ENCODE results near the gene SLC25A13.
A peak's percentile ranks its signal among the peaks of the same experiment; 100 is the strongest.

SLC25A13 gene

DNA sequence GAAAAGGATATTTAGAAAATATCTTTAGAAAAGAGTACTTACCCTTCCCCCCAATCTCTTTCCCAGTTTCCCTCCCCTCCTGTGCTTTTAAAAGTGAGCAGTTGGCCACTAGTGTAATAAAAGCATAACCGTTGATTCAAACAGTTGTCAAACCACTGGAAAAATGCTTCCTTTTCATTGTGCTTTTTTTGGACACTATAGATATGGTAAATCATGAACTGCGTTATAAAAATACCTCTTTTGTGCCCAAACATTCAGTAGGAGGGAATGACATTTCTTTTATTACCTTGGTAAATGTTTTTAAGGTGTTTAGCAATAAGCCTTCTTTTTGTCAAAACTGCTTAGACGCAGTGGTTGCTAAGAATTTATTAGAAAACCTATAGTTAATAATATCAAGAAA, 232.4 kb downstream of the SLC25A13 start:
- no peak for DNase-seq (ENCODE audit: low spot score)

DNA sequence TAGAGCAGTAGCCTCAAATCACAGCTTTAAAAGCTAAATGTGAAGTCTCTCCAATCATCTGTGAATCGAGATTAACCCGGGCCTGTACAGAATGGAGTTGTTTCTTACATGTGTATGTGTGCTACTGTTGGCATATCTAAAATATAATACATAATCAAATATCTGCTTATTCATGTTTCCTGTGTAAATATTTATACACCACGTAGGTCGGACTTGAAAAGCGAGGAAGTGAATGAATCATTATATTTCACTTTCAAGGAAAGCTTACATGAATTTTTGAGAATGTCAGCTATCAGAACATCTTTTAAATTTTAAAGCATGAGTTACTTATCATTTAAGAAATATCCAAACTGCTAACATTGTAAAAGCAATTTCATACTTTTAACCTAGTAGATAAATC, 233.3 kb downstream of the SLC25A13 start:
- DNase-seq (ENCODE audit: low spot score) = no peak

DNA sequence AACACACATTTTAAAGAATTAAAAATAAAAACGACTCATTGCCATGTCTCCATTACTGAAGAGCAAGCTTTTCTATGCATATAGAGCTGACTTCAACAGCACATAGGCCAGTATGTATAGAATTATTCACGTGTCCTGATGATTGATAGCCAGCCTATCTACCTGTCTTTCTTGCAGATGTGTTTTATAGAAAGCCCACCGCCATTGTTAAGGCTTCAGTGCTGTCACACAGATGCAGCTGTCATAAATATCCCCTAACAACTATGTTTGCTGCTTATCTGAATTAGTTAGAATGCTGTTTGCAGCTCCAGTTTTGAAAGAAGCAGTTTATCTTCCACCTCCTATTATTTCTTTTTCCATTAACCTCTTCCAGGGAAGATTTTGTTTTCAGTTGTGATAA, 235.9 kb downstream of the SLC25A13 start:
- DNase-seq (ENCODE audit: low spot score) = no peak

DNA sequence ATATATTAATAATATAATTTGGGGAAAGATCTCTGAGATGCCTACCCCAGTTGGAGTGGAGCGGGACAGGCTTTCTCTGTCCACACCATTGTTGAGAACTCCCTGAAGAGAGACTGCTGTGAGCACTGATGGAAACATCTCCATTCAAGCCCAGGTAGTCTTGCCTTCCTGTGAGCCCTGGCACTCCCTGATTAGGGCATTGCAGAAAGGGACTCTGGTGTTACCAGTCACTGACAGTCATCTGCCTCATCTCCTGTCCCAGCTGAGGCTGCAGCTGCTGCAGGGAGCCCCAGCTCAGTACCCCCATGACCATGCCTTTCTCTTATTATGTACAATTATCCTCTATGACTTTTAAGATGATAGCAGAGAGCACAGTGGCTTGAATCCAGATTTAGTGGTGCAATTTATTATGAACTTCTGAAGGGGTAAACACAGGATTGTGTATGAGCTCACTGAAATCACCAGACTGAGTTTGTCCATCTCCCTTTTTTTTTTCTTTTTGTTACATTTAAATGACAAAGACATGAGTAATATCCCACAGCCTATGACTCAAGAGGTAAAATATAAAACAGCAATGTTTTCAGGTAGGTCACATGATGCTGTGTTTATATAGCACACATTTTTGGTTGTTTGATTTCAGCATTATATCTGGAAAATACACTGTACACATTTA, 236.9 kb downstream of the SLC25A13 start:
- DNase-seq (ENCODE audit: low spot score) = peak; percentile 23

DNA sequence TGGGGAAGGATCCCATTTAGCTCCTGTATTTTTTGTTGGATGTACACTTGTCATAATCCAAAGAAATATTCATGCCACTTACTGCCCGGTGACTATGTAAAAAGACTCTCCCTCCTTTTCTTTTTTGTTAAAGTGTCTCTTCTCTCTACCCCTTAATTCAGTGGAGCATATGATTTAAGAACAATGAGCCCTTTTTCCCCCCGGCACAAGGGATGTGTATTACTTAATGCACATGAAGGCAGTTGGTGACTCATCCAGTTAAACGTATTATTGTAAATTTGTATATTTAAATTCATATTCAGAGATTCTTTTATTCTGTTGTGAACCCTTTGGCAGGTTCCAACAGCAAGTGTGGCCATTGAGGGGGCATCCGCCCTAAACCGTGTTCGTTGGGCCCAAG, 241.9 kb downstream of the SLC25A13 start:
- peak; percentile 87 for DNase-seq (ENCODE audit: low spot score)

DNA sequence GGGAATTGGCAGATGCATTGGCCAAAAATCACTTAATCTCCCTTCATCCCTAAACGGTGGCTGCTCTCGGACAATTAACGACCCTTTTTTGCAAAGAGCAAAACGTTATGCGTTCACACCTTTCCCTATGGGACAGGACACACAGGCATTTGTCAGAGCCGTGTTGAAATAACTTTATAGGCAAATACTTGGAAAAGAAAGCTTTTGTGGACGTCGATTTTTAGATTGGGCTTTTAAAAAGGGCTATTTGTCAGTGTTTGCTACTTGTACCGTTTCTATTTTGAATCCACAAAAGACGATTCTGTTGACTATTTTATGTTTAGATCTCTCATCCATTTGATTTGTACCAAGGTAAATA, 245.6 kb downstream of the SLC25A13 start:
- DNase-seq (ENCODE audit: low spot score) = peak; percentile 20

DNA sequence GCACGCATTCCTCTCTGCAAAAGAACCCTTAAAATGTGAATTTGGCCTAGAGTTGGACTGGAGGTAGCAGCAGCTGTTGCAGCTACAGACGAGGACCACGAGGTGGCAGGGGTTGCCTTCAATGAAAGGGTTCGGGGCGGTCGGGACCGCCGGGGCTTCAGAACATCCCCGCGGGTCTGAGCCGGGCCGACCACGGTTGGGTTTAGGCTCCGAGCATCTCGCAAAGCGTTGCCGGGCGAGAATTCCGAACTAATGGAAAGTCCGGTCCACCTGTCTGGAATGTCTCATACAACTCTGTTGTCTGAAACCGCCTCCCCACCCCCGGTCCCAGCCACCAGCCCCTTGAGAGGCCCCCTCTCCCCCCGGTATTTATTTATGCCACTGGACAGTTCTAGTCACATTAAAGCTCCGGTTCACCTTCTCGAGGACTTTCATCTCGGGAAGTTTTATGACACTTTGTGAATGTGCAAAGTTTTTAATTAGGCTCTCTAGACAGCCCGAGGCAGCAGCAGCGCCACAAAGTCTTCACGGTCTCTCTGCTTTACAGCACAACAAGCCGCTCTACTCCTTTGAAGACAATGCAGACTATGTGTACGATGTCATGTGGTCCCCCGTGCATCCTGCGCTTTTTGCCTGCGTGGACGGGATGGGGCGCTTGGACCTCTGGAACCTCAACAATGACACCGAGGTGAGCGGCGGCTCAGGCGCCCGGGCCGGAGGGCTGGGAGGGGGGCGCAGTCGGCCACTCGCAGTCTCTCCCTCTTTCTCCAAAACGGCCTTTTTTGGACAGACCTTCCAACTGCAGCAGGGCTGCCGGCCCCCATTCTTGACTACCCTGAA, 246.2 kb downstream of the SLC25A13 start:
- DNase-seq (ENCODE audit: low spot score) = peak; percentile 83

DNA sequence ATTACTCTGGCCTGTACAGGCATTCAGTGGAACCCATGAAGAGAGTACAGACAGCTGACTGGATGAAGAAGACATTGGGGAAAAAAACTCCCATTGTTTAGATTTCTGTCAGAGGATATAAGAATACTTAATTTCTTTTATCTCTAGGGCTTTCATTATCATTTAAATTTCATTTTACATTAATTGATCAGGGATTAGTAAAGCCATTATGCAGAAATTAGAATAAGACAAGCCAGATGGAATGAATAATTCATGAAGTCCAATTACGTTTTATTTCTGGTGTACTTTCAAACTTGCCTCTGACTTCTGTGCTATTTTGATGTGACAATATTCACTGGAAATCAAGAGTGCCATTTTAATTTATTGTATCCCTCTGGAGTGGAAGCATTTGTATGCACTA, 247.0 kb downstream of the SLC25A13 start:
- DNase-seq (ENCODE audit: low spot score) = no peak

Data from COLO829 (cell line).